HUES6 (cell line): ENCODE measurements around the gene CISD3.

Experiments used
- H3K27ac ChIP-seq: 2 replicates; pipeline ENCODE4 v1.7.0; 2013; ENCODE audit warnings: low read depth, mild to moderate bottlenecking, low read length, inconsistent platforms
- H3K27me3 ChIP-seq: 2 replicates; pipeline ENCODE4 v1.6.1; 2013; ENCODE audit warnings: low read length; ENCODE audit not compliant: control insufficient read depth, insufficient read depth
- H3K36me3 ChIP-seq: 2 replicates; pipeline ENCODE4 v1.6.1; 2013; ENCODE audit warnings: low read length; ENCODE audit not compliant: control insufficient read depth, insufficient read depth
- H3K4me1 ChIP-seq: 2 replicates; pipeline ENCODE4 v1.6.1; 2013; ENCODE audit warnings: low read length; ENCODE audit not compliant: control insufficient read depth, insufficient read depth
- H3K4me3 ChIP-seq: 2 replicates; pipeline ENCODE4 v1.5.1; 2013; ENCODE audit warnings: low read depth, low read length
- H3K9ac ChIP-seq: one replicate; pipeline ENCODE4 v1.6.1; 2013; ENCODE audit warnings: mild to moderate bottlenecking, low read length
- H3K9me3 ChIP-seq: 2 replicates; pipeline ENCODE4 v1.6.1; 2013; ENCODE audit warnings: low read depth, low read length; ENCODE audit not compliant: control insufficient read depth, insufficient read depth

Gene CISD3

GRCh38 chr17:38702166-38702915, 27.8 kb upstream of the CISD3 start:
- Histone ChIP-seq H3K9ac (peak overlapping the region; percentile 76), H3K36me3 (no peaks in the 10 kb centered on the region), H3K4me1 (peaks cover 38% of the 10 kb centered on the region), H3K4me3 (peak overlapping the region; percentile 70), H3K9me3 (no peaks in the 10 kb centered on the region), H3K27ac (no peak overlapping the region), H3K27me3 (peaks cover 73% of the 10 kb centered on the region)

- no peaks in the 10 kb centered on the region for H3K9me3 ChIP-seq
- H3K9ac ChIP-seq, result peak overlapping the region; percentile 76
- H3K4me1 ChIP-seq, result peaks cover 44% of the 10 kb centered on the region
- peak overlapping the region; percentile 45; the same call in 1 of the 2 replicates for H3K27ac ChIP-seq
- peaks cover 72% of the 10 kb centered on the region for H3K27me3 ChIP-seq
- peak overlapping the region; percentile 70 for H3K4me3 ChIP-seq
- H3K36me3 ChIP-seq, result 0 out of 2 replicates have a peak, but pooled peaks cover 3% of the 10 kb centered on the region
These were observed 27.0 kb upstream of the CISD3 start for GRCh38 chr17:38702916-38703741.

- H3K4me3 ChIP-seq, result peak overlapping the region; percentile 70
- H3K4me1 ChIP-seq, result peaks cover 44% of the 10 kb centered on the region
- peaks cover 69% of the 10 kb centered on the region for H3K27me3 ChIP-seq
- H3K27ac ChIP-seq, result peak overlapping the region; percentile 67; the same call in 1 of the 2 replicates
- H3K9me3 ChIP-seq, result no peaks in the 10 kb centered on the region
- peaks cover 4% of the 10 kb centered on the region; the same call in 1 of the 2 replicates for H3K36me3 ChIP-seq
- H3K9ac ChIP-seq, result peak overlapping the region; percentile 88
These were observed 26.2 kb upstream of the CISD3 start for GRCh38 chr17:38703742-38704605.

DNA sequence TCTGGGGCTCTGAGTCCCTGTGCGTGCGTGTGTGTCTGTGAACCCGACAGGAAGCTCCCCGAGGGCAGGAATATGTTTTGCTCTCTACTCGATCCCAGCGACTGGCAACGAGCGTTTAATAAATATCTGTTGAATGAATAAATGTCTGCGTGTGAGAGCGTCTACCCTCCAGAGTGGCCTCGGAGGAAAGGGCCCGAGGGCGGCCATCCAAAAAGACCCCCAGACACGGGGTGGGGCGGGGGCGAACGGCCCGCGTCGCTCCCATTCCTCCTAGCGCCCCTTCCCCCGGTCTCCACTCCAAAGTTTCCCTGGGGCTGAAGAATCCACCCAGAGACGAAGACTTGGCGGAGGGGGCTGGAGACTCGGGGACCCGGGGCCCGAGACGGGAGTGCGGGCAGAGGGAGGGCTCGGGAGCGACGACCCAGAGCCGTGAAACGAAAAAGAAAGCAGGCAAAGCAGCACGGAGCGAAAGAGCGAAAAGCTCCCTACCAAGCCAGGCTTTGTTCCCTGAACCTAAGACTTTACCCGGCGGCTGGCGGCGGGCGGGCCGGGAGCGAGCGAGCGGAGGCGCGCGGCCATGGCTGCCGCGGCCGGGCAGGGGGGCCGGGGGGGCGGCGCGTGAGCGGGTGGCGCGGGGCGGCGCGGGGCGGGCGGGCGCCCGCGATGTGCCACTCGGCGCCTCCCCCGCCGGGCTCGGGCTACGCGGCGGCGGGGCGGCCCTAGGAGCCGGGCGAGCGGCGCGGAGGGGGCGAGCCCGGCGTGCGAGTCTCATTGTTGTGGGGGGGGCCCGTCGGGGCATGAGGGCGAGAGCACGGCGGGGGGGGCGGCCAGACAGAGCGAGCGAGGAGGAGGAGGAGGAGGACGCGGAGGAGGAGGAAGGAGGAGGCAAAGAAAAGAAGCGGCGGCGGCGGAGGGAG, 25.3 kb upstream of the CISD3 start, which contains the start of gene MLLT6:
Gene MLLT6, plus strand, starts transcription at position 668 of the 917 bp plus-strand sequence. CDS start 360 bp downstream, outside the sequence.
- peaks cover 44% of the 10 kb centered on the region for H3K4me1 ChIP-seq

DNA sequence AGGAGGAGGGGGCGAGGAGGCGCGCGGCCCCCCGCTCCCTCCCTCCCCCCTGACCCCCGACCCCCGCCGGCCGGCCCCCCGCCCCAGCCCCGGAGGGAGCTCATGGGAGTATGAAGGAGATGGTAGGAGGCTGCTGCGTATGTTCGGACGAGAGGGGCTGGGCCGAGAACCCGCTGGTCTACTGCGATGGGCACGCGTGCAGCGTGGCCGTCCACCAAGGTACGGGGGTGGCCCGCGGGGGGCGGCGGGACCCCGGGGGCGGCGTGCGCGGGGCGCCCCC, 24.7 kb upstream of the CISD3 start:
- Histone ChIP-seq H3K4me1 (peaks cover 44% of the 10 kb centered on the region), H3K9me3 (no peaks in the 10 kb centered on the region), H3K27me3 (peaks cover 57% of the 10 kb centered on the region), H3K27ac (no peak overlapping the region), H3K9ac (no peak overlapping the region), H3K4me3 (peak overlapping the region; percentile 79), H3K36me3 (peaks cover 12% of the 10 kb centered on the region; the same call in 1 of the 2 replicates)

More for the DNA sequence above, 25.3 kb upstream of the CISD3 start, which contains the start of gene MLLT6:
- Histone ChIP-seq H3K27ac (peak within 1 kb of the TSS; percentile 67; the same call in 1 of the 2 replicates), H3K27me3 (peaks cover 62% of the 10 kb centered on the region), H3K4me3 (peak within 1 kb of the TSS; percentile 79), H3K9ac (peak within 1 kb of the TSS; percentile 88), H3K36me3 (peaks cover 12% of the 10 kb centered on the region; the same call in 1 of the 2 replicates), H3K9me3 (no peaks in the 10 kb centered on the region)

- Histone ChIP-seq H3K27me3 (peaks cover 52% of the 10 kb centered on the region), H3K4me3 (peak overlapping the region; percentile 79), H3K9me3 (no peaks in the 10 kb centered on the region), H3K9ac (peak overlapping the region; percentile 65), H3K36me3 (peaks cover 12% of the 10 kb centered on the region; the same call in 1 of the 2 replicates), H3K4me1 (peaks cover 44% of the 10 kb centered on the region), H3K27ac (peak overlapping the region; percentile 6; the same call in 1 of the 2 replicates)
These were observed 24.2 kb upstream of the CISD3 start for GRCh38 chr17:38705803-38706504.

- peak overlapping the region; percentile 79 for H3K4me3 ChIP-seq
- no peaks in the 10 kb centered on the region for H3K9me3 ChIP-seq
- peak overlapping the region; percentile 65 for H3K9ac ChIP-seq
- H3K4me1 ChIP-seq, result peaks cover 43% of the 10 kb centered on the region
- H3K27ac ChIP-seq, result no peak overlapping the region
- H3K27me3 ChIP-seq, result peaks cover 45% of the 10 kb centered on the region
- H3K36me3 ChIP-seq, result peaks cover 15% of the 10 kb centered on the region; the same call in 1 of the 2 replicates
These were observed 23.5 kb upstream of the CISD3 start for GRCh38 chr17:38706505-38707216.

DNA sequence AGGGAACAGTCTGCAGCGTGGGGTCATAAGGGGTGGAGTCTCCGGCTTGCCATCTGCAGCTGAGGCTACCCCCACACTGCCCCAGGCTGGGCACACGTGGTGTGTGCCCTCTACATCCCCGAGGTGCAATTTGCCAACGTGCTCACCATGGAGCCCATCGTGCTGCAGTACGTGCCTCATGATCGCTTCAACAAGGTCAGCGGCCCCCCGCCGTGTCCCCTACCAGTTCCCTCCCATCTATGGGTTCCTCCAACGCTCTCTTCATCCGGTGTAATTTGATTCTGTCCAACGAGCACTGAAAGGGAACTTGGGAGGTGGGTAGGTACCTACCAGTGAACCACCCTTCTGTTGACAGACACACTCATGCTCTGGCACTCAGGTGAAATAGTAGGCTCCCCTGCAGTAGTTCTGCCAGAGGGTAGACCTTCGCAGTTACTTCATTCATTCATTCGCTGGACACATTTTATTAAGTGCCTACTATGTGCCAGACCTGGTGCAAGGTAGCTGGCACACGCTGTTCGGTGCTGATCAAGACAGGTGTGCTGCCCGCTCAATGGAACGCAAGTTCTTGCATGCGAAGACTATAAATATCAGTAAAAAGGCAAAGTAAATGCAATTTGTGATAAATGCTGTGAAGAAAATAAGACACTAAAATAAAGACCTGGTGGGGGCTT, 22.3 kb upstream of the CISD3 start:
- Histone ChIP-seq H3K4me3 (no peak overlapping the region), H3K27ac (no peak overlapping the region), H3K27me3 (peaks cover 36% of the 10 kb centered on the region), H3K36me3 (peaks cover 25% of the 10 kb centered on the region), H3K4me1 (peaks cover 39% of the 10 kb centered on the region), H3K9ac (no peak overlapping the region), H3K9me3 (no peaks in the 10 kb centered on the region)
